Dermis microvascular lymphatic vessel endothelial cell (primary cell): ENCODE results near the gene JAG1. TPM values are rescaled to one million over a fixed set of nuclear protein-coding genes. Genes with fewer than 3 reads are reported as not detected.

Experiments used
- total RNA-seq: library from RNA; depleted of rRNA; stranded (reverse); fragments of >200 nt; gene quantifications from 2 replicates; pipeline ENCODE4 v1.2.1, GENCODE V29; 2014

Gene JAG1
- total RNA-seq, 1 donor from 2014 or later: 104 TPM

Other genes starting within 250 kb of the JAG1 start
- gene MKKS, start 239.8 kb downstream of the JAG1 start, total RNA-seq: 3.7 and 4.2 TPM in 2 replicates
- 2.3 and 2.6 TPM in 2 replicates for gene SLX4IP, start 238.7 kb downstream of the JAG1 start, total RNA-seq